SW480 (cell line): ENCODE results near the gene RADIL.
"Not testable (repeated sequence)": the region's sequence is repeated elsewhere in the genome, so short reads cannot be mapped to it uniquely, and the experiment has no call there.

ENCODE experiments used
- DNase-seq: peaks from one replicate; pipeline ENCODE4 v3.0.0-alpha.2; 2016; ENCODE audit warnings: low spot score

RADIL gene

GRCh38 chr7:4808565-4808964 lies 75.0 kb downstream of the RADIL start:
- no peak for DNase-seq

GRCh38 chr7:4808026-4808425 lies 75.5 kb downstream of the RADIL start:
- DNase-seq = no peak

GRCh38 chr7:4807598-4808016 lies 75.9 kb downstream of the RADIL start:
- no peak for DNase-seq

- no peak for DNase-seq
Observed at GRCh38 chr7:4806983-4807597, 76.4 kb downstream of the RADIL start.

- DNase-seq = no peak
Observed at GRCh38 chr7:4805984-4806300, 77.6 kb downstream of the RADIL start.

- no peak for DNase-seq
Observed at GRCh38 chr7:4805110-4805983, 78.2 kb downstream of the RADIL start.

- no peak for DNase-seq
Observed at GRCh38 chr7:4803397-4804241, 79.9 kb downstream of the RADIL start.

GRCh38 chr7:4802577-4802976 lies 80.9 kb downstream of the RADIL start:
- not testable (repeated sequence) for DNase-seq

- no peak for DNase-seq
Observed at GRCh38 chr7:4801839-4802231, 81.7 kb downstream of the RADIL start.

GRCh38 chr7:4800926-4801838 lies 82.3 kb downstream of the RADIL start:
- no peak for DNase-seq

GRCh38 chr7:4800487-4800886 lies 83.0 kb downstream of the RADIL start:
- DNase-seq = no peak

- no peak for DNase-seq
Observed at GRCh38 chr7:4799508-4800268, 83.8 kb downstream of the RADIL start.

GRCh38 chr7:4798706-4799235 lies 84.7 kb downstream of the RADIL start:
- DNase-seq = no peak

GRCh38 chr7:4797858-4798705 lies 85.4 kb downstream of the RADIL start:
- DNase-seq = no peak

GRCh38 chr7:4796453-4796852 lies 87.1 kb downstream of the RADIL start:
- no peak for DNase-seq

- DNase-seq = no peak
Observed at GRCh38 chr7:4794591-4795350, 88.7 kb downstream of the RADIL start.

- DNase-seq = not testable (repeated sequence)
Observed at GRCh38 chr7:4794171-4794570, 89.3 kb downstream of the RADIL start.

- not testable (repeated sequence) for DNase-seq
Observed at GRCh38 chr7:4793385-4793993, 90.0 kb downstream of the RADIL start.
